Astrocyte (in vitro differentiated cells and primary cell): ENCODE data around the gene ACCSL. TPM values are rescaled to one million over a fixed set of nuclear protein-coding genes. Genes with fewer than 3 reads are reported as not detected.

ENCODE experiments used
- DNase-seq: peaks from one replicate; pipeline ENCODE4 v3.0.0-alpha.2; 2010; ENCODE audit warnings: low read depth
- FAIRE-seq: peaks from 2 replicates; lab custom pipeline; 2011; peaks lifted over from hg19 to GRCh38; lab: Jason Lieb, UNC
- H2AFZ ChIP-seq: 2 replicates; pipeline ENCODE4 v1.6.0; 2012; ENCODE audit warnings: low read depth, low read length, inconsistent platforms
- H3K27ac ChIP-seq: 2 replicates; pipeline ENCODE4 v1.5.1; 2011; ENCODE audit warnings: low read depth, low read length, inconsistent platforms
- H3K27me3 ChIP-seq: 2 replicates; pipeline ENCODE4 v1.6.0; 2011; ENCODE audit warnings: low read length, inconsistent platforms; ENCODE audit not compliant: insufficient read depth
- H3K36me3 ChIP-seq: 2 replicates; pipeline ENCODE4 v1.5.1; 2011; ENCODE audit warnings: low read length, inconsistent platforms; ENCODE audit not compliant: insufficient read depth
- H3K4me1 ChIP-seq: 2 replicates; pipeline ENCODE4 v1.5.1; 2011; ENCODE audit warnings: low read length, inconsistent platforms; ENCODE audit not compliant: insufficient read depth
- H3K4me2 ChIP-seq: 2 replicates; pipeline ENCODE4 v1.6.0; 2012; ENCODE audit warnings: low read length, inconsistent platforms
- H3K4me3 ChIP-seq: 2 replicates; pipeline ENCODE4 v1.5.1; 2011; ENCODE audit warnings: low read depth, mild to moderate bottlenecking, low read length, inconsistent platforms; ENCODE audit not compliant: insufficient read depth
- H3K79me2 ChIP-seq: 2 replicates; pipeline ENCODE4 v1.6.0; 2012; ENCODE audit warnings: mild to moderate bottlenecking, low read length, inconsistent platforms; ENCODE audit not compliant: insufficient read depth
- H3K9ac ChIP-seq: 2 replicates; pipeline ENCODE4 v1.6.0; 2012; ENCODE audit warnings: mild to moderate bottlenecking, low read length, inconsistent platforms
- H3K9me3 ChIP-seq: 2 replicates; pipeline ENCODE4 v1.5.1; 2012; ENCODE audit warnings: low read depth, mild to moderate bottlenecking, low read length, inconsistent platforms; ENCODE audit not compliant: insufficient read depth
- H4K20me1 ChIP-seq: 2 replicates; pipeline ENCODE4 v1.6.0; 2012; ENCODE audit warnings: low read length, inconsistent platforms; ENCODE audit not compliant: insufficient read depth
- H3K27ac Mint-ChIP-seq: one replicate; pipeline ENCODE4 v1.8.0; 2021; ENCODE audit warnings: mild to moderate bottlenecking, mixed read lengths; ENCODE audit not compliant: unreplicated experiment
- H3K27me3 Mint-ChIP-seq: one replicate; pipeline ENCODE4 v1.8.0; 2021; ENCODE audit warnings: low read depth, mixed read lengths; ENCODE audit not compliant: unreplicated experiment
- H3K36me3 Mint-ChIP-seq: one replicate; pipeline ENCODE4 v1.8.0; 2021; ENCODE audit warnings: low read depth, mixed read lengths; ENCODE audit not compliant: unreplicated experiment
- H3K4me1 Mint-ChIP-seq: one replicate; pipeline ENCODE4 v1.8.0; 2021; ENCODE audit warnings: low read depth, mixed read lengths; ENCODE audit not compliant: unreplicated experiment
- H3K4me3 Mint-ChIP-seq: one replicate; pipeline ENCODE4 v1.8.0; 2021; ENCODE audit warnings: mild to moderate bottlenecking, moderate library complexity, mixed read lengths; ENCODE audit not compliant: unreplicated experiment
- H3K9me3 Mint-ChIP-seq: one replicate; pipeline ENCODE4 v1.8.0; 2021; ENCODE audit warnings: mild to moderate bottlenecking, mixed read lengths; ENCODE audit not compliant: unreplicated experiment
- CTCF ChIP-seq: IDR thresholded peaks from 2 replicates; pipeline ENCODE4 v1.5.1; 2011; ENCODE audit warnings: low read depth, mild to moderate bottlenecking, inconsistent platforms, low read length, moderate library complexity; ENCODE audit not compliant: insufficient read depth
- EZH2 ChIP-seq: IDR thresholded peaks from 2 replicates; pipeline ENCODE4 v1.6.1; 2012; ENCODE audit warnings: mild to moderate bottlenecking, low read length, inconsistent platforms; ENCODE audit not compliant: insufficient read depth
- total RNA-seq: library from RNA; stranded (reverse); gene quantifications from 2 replicates; pipeline ENCODE4 v1.2.1, GENCODE V29; 2021

Gene ACCSL
- total RNA-seq, 1 donor from 2014 or later, result not detected

GRCh38 chr11:44036811-44037657, 10.7 kb upstream of the ACCSL start:
- Histone ChIP-seq H3K4me1 (peaks cover 7% of the 10 kb centered on the region), H3K27ac (no peak overlapping the region), H3K9me3 (no peaks in the 10 kb centered on the region), H3K27me3 (peaks cover 4% of the 10 kb centered on the region), H3K4me2 (peak overlapping the region; percentile 24), H3K79me2 (no peaks in the 10 kb centered on the region), H3K36me3 (no peaks in the 10 kb centered on the region), H3K4me3 (no peak overlapping the region), H2AFZ (no peak overlapping the region), H3K9ac (no peak overlapping the region), H4K20me1 (no peaks in the 10 kb centered on the region)
- H3K27me3 Mint-ChIP-seq, result peaks cover 13% of the 10 kb centered on the region
- FAIRE-seq (peak; percentile 43), DNase-seq (peak; percentile 59)
- no peaks in the 10 kb centered on the region for H3K36me3 Mint-ChIP-seq
- H3K4me1 Mint-ChIP-seq, result peaks cover 11% of the 10 kb centered on the region
- peaks cover 5% of the 10 kb centered on the region for H3K9me3 Mint-ChIP-seq
- H3K4me3 Mint-ChIP-seq, result no peak overlapping the region
- TF ChIP-seq EZH2, result no peak
- TF ChIP-seq CTCF, result peak; percentile 91
- no peak overlapping the region for H3K27ac Mint-ChIP-seq

GRCh38 chr11:44037658-44037998, 10.2 kb upstream of the ACCSL start:
- Histone ChIP-seq H3K36me3 (no peaks in the 10 kb centered on the region), H2AFZ (no peak overlapping the region), H3K4me1 (peaks cover 2% of the 10 kb centered on the region), H3K4me2 (no peak overlapping the region), H3K27me3 (peaks cover 4% of the 10 kb centered on the region), H3K27ac (no peak overlapping the region), H4K20me1 (no peaks in the 10 kb centered on the region), H3K79me2 (no peaks in the 10 kb centered on the region), H3K4me3 (no peak overlapping the region), H3K9me3 (no peaks in the 10 kb centered on the region), H3K9ac (no peak overlapping the region)
- H3K9me3 Mint-ChIP-seq, result peaks cover 5% of the 10 kb centered on the region
- no peak overlapping the region for H3K4me3 Mint-ChIP-seq
- FAIRE-seq (no peak), DNase-seq (no peak)
- peaks cover 12% of the 10 kb centered on the region for H3K27me3 Mint-ChIP-seq
- peaks cover 6% of the 10 kb centered on the region for H3K4me1 Mint-ChIP-seq
- no peak overlapping the region for H3K27ac Mint-ChIP-seq
- H3K36me3 Mint-ChIP-seq, result no peaks in the 10 kb centered on the region
- TF ChIP-seq CTCF, result no peak
- no peak for TF ChIP-seq EZH2

- Mint-ChIP-seq H3K9me3 (peaks cover 3% of the 10 kb centered on the region), H3K36me3 (peaks cover 3% of the 10 kb centered on the region), H3K27me3 (peaks cover 14% of the 10 kb centered on the region), H3K4me1 (no peaks in the 10 kb centered on the region), H3K4me3 (no peak overlapping the region), H3K27ac (no peak overlapping the region)
- Histone ChIP-seq H3K9me3 (no peaks in the 10 kb centered on the region), H3K79me2 (no peaks in the 10 kb centered on the region), H3K4me3 (no peak overlapping the region), H3K36me3 (no peaks in the 10 kb centered on the region), H3K9ac (no peak overlapping the region), H4K20me1 (no peaks in the 10 kb centered on the region), H3K27ac (no peak overlapping the region), H3K4me2 (no peak overlapping the region), H3K27me3 (peaks cover 15% of the 10 kb centered on the region), H2AFZ (no peak overlapping the region), H3K4me1 (no peaks in the 10 kb centered on the region)
- no peak for TF ChIP-seq EZH2
- no peak for TF ChIP-seq CTCF
- FAIRE-seq, result peak; percentile 47
- no peak for DNase-seq
These were observed 4.6 kb upstream of the ACCSL start for GRCh38 chr11:44043157-44043556.
